HepG2 (cell line): ENCODE data around the gene CS.

ENCODE experiments used
- CBFB ChIP-seq: sonication (generic); formaldehyde crosslinking; IDR thresholded peaks from 2 replicates; pipeline ENCODE4 v1.4.0; 2020; ENCODE audit warnings: missing genetic modification reagents
- CTCF ChIP-seq: sonication (generic); formaldehyde crosslinking; IDR thresholded peaks from 2 replicates; pipeline ENCODE4 v1.5.0; 2020; ENCODE audit warnings: mild to moderate bottlenecking, missing genetic modification reagents, moderate library complexity
- ZNF138 ChIP-seq: sonication (generic); formaldehyde crosslinking; IDR thresholded peaks from 2 replicates; pipeline ENCODE4 v1.5.0; 2020; ENCODE audit warnings: mild to moderate bottlenecking, low read depth, missing genetic modification reagents
- ZNF776 ChIP-seq: sonication (generic); formaldehyde crosslinking; IDR thresholded peaks from 2 replicates; pipeline ENCODE4 v1.4.0; 2020; ENCODE audit warnings: mild to moderate bottlenecking, missing genetic modification reagents

GRCh38 chr12:56326533-56326932 is 26.4 kb upstream of the CS start:
- TF ChIP-seq ZNF776 (no peak), CTCF (CRISPR knock-in tag) (no peak), CBFB (no peak), ZNF138 (CRISPR knock-in tag) (no peak)
